ENCODE data around the gene DPF1.
A peak's percentile ranks its signal among the peaks of the same experiment; 100 is the strongest.

Gene DPF1

DNA sequence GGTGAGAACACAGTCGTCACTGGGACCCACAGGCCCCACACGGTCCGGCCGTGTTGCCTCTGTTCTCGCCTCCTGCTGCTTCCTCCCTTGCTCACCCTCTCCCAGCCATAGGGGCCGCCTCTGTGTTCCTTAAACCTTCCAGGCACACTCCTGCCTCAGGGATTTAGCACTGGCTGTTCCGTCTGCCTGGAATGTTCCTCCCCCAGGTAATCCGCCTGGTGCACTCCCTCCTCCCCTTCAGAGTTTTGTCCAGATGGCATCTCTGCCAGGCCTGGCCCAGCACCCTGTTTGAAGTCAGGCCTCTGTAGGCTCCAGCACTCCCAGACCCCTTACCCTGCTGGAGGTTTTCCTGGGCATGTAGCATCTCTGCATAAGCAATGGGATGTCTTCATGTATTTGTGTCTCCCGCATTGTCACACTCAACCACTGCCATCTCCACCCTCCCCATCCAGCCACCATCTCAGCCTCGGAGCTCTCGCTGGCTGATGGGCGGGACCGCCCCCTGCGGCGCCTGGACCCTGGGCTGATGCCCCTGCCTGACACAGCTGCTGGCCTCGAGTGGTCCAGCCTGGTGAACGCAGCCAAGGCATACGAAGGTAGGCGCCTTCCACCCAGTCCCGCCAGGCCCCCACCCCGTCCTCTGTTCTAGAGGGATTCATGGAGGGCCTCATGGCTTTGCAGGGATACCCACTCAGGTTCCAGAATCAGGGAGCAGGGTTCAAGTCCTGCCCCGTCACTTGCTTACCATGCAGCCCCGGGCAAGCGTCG lies 25.9 kb downstream of the DPF1 start:
- DNase-seq (ENCODE audit: low spot score) = no peak

DNA sequence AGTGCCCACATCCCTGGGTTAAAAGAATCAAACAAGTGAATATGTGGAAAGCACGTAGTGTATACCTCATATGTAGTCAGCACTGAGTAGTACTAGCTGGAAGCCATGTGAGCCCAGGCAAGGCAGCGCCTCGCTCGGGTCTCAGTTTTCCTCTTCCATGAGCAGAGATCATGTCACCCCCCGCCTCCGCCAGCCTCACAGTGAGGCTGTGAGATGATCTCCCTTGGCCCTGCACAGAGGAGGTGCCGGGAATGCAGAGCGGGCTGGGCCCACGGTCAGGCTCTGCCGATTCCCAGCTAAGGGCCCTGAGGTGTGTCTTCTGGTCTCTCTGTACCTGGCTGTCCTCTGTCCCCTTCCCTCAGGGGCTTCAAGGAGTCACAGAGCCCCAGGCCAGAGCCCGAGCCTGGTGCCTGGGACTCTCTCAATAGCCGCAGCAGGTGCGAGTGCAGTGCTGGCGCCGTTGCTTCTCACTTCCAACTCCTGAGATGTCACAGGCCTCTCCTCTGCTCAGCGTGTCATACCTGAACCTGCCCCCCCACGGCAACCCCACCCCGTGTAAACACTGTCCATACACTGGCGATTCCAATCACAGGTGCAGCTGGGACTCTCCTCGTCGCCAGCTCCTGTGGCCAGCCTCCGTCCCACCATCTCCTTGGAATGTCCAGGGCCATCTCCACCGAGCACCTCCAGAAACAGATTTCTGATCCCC lies 26.9 kb downstream of the DPF1 start:
- DNase-seq (ENCODE audit: low spot score) = no peak

DNA sequence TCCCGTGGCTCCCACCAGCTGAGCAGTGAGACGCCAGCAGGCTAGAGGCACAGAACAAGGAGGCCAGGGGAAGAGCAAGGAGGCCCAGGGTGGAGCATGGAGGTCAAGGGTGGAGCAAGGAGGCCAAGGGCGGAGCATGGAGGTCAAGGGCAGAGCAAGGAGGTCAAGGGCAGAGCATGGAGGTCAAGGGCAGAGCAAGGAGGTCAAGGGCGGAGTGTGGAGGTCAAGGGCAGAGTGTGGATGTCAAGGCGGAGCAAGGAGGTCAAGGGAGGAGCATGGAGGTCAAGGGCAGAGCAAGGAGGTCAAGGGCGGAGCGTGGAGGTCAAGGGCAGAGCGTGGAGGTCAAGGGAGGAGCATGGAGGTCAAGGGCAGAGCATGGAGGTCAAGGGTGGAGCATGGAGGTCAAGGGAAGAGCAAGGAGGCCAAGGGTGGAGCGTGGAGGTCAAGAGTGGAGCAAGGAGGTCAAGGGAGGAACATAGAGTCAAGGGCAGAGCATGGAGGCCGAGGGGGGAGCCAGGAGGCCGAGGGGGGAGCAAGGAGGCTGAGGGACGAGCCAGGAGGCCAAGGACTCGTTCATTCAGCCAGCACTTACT lies 27.7 kb downstream of the DPF1 start:
- no peak for DNase-seq (ENCODE audit: low spot score)

DNA sequence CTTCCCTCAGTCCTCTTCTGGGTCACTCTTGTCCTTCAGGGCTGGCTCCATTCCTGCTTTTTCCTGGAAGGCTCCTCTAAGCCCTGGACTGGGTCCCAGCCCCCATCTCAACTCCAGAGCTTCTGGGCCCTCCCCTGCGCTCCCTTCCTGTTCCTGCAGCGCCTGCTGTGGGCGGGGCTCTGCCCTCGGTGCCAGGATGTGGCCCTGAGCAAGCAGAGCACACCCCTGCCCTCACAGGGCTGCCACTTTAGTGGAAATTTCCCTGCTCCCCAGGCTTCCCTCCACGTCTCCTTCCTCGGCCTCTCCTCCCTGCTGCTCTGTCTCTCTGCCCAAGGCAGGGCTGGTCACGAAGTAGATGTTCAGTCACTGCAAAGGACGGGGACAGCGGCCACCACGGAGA lies 28.8 kb downstream of the DPF1 start:
- DNase-seq (ENCODE audit: low spot score) = no peak

DNA sequence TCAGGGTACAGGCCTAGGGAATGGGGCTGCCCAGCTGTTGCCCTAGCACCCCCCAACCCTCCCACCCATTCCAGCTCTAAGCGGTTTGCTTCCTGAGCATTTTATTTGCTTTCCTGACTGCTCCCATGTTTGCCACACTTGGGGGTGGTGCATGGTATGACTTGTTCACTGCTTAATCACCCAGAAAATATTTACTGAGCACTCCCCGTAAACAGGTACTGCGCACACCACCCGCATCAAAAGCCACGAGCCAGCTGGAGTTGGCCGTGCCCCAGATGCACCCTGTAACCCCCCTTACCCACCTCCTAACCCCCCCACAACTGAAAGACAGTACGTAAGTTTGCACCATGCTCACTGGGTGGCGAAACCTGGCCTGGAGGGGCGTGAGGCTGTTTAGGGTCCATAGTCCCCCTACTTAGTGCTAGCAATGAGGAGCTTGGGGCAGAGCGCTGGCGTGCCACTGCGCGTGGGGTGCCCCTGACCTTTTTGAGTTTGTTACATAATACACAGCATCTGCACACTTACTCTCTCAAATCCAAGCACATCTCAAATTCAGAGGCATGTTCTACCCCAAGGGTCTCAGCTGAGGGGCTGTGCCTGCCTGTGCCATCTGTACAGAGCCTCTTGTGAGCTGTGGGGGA lies 29.8 kb downstream of the DPF1 start:
- no peak for DNase-seq (ENCODE audit: low spot score)

DNA sequence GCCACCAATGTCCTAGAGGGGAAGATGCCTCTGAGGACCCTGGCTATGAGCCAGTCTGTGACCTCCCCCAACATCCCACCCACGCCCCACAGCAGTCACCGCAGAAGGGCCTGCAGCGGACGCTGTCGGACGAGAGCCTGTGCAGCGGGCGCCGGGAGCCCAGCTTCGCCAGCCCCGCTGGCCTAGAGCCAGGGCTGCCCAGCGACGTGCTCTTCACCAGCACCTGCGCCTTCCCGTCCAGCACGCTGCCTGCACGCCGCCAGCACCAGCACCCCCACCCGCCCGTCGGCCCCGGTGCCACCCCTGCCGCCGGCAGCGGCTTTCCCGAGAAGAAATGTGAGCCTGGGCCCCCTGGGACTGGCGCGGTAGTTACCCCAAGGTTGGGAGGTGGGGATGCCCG lies 30.6 kb downstream of the DPF1 start:
- DNase-seq (ENCODE audit: low spot score) = no peak

DNA sequence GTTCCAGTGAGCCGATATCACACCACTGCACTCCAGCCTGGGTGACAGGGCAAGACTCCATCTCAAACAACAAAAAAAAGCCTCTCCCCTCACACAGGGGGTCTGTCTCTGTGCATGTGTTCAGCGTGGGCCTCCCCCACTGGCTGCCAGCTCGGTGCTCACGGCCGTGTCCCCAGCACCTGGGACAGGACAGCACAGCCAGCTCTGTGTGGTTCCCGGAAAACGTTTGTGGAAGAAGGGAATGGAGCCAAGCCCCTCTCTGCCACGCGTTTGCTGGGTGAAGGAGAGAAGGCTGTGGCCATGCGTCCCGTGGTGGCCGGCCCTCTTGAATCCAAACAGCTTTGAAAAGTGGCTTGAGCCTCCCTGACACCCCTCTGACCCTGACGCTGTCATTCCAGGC lies 32.3 kb downstream of the DPF1 start:
- DNase-seq (ENCODE audit: low spot score) = no peak

DNA sequence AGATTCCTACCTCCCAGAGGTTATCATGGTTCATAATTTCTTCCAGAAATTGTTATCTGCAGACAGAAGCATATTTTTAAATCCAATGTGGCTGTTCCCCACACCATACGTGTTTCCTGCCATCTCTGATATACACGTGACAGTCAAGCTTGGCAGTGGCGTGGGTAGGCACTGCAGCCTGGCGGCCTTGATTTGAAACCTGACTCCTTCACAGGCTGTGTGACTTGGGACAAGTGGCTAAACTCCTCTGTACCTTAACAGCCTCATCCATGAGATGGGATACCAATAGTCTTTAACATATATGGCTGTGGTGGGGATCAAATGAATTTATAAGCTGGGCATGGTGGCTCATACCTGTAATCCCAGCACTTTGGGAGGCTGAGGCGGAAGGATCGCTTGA lies 33.2 kb downstream of the DPF1 start:
- DNase-seq (ENCODE audit: low spot score) = no peak

DNA sequence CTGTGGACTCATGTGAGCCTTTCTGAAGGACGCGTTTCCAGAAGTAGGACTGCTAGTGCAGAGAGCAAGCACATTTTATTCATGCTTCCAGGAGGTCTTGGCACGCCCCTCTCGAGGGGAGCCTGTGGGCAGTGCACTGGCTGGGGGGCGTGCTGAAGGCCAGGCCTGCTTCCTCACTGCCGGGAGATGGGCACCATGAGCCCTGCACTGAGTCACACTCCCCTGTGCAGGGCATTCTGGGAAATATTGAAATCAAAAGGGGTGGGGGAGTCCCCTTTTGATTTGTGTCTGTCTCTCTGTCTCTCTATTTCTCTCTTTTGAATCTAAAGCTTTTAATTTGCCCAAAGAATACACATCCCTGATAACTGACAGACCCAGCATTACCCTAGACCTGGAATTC lies 34.0 kb downstream of the DPF1 start:
- no peak for DNase-seq (ENCODE audit: low spot score)

DNA sequence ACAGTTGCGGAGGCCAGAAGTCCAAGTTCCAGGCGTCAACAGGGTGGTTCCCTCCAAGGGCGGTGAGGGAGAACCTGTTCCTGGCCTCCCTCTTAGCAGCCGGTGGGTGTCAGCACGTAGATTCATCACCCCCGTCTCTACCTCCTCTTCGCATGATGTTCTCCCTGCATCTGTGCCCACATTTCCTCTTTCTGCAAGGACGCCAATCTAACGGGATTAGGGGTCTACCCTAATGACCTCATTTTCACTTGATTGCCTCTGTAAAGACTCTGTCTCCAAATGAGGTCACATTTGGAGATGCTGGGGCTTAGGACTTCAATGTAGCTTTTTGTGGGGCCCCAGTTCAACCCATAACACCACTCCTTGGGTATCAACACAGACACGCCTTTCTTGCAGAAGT lies 38.5 kb downstream of the DPF1 start:
- no peak for DNase-seq (ENCODE audit: low spot score)

DNA sequence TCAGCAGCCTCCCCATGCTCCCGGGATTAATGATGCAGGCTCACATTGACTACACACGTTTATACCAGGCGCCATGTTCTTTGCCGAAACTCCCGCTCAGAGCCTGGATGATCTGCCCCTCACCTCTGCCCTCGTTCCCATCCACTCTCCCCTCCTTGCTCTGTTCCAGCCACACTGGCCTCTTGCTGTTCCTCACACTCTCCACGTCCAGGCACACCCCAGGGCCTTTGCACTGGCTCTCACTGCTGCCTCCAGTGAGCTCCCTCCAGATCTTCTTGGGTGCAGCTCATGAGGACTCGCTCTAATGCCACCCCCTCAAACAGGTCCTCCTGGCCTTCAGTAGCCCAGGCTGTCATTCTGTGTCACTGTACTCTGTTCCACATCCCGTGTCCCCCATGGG lies 39.2 kb downstream of the DPF1 start:
- DNase-seq (ENCODE audit: low spot score) = no peak

DNA sequence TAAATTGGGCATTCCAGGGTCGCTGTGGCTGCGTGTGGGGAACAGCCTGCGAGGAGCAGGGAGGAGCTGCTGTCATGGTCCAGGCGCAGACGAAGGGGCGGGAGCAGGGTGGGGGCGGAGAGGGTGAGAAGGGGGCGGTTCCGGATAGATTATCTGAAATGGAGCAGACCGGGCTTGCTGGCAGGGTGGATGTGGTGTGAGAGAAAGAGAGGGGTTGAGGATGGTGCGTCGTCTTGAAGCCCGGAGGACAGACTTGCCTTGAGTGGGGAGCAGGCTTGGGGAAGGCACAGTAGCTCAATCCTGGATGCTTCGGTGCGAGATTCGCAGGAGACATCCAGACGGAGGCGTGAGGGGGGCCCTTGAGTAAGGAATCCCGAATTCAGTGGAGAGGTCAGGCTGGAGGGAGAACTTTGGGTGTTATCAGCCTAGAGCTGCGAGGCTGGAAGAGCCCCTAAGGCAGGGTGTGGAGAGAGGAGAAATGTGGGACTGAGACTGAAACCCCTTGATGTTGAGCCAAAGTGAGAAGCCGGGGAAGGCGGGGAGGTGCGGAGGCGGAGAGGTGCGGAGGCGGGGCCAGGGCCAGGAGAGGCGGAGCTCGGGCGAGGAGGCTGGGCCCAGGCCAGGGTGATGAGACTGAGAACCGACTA lies 40.6 kb downstream of the DPF1 start:
- no peak for DNase-seq (ENCODE audit: low spot score)

DNA sequence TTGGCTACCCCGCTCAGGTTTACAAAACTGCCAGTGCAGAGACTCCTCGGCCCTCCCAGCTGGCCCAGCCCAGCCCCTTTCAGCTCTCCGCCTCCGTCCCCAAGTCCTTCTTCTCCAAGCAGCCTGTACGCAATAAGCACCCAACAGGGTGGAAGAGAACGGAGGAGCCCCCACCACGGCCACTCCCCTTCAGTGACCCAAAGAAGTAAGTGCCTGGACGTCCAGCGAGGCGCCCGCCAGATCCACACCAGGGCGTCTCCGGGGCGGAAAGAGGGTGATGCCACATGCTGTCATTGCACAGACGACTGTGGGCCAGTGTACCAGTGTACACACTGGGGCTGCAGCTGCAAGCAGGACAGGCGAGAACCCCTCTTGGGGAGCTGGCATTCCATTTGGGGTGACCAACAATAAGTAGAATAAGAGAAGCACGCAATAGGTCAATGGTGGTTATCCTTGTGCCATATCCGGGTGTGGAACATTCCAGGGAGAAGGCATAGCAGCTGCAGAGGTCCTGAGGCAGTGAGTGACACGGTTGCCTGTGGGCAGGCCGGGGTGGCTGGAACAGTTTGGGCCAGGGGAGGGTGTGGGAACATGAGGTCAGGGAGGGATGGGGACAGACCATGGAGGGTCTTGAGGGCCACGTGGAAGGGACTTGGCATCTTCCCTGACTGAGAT lies 41.3 kb downstream of the DPF1 start:
- DNase-seq (ENCODE audit: low spot score) = no peak

DNA sequence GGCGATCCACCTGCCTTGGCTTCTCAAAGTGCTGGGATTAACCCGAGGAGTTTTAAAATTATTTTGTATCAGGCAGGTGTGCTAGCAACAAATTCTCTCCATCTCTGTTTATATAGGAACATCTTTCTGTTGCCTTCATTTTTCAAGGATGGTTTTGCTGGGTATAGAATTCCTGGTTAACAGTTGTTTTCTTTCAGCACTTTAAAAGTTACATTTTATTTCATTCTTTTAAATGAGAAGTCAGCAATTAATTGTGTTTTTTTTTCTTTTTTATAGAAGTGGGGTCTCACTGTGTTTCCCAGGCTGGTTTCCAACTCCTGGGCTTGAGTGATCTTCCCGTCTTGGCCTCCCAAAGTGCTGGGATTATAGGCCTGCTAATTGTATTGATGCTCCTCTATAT lies 44.0 kb downstream of the DPF1 start:
- DNase-seq (ENCODE audit: low spot score) = no peak

DNA sequence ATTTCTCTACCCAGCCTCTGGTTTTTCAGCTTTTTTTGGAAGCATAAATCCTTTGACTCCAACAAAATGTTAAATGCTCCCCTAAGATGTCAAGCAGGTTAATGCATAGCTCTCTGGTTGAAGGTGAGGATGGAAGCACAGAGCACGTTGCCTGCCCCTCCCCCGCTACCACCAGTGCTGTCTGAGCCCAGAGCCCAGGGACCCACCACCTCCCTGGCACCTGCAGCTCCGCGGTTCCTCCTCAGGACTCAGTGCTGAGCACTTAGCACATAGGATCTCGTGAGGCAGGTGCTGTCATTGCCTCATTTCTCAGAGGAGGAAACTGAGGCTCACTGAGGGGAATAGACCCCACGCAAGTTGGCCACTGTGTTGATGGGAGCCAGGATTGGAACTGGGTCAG lies 48.6 kb downstream of the DPF1 start:
- DNase-seq (ENCODE audit: low spot score) = no peak

DNA sequence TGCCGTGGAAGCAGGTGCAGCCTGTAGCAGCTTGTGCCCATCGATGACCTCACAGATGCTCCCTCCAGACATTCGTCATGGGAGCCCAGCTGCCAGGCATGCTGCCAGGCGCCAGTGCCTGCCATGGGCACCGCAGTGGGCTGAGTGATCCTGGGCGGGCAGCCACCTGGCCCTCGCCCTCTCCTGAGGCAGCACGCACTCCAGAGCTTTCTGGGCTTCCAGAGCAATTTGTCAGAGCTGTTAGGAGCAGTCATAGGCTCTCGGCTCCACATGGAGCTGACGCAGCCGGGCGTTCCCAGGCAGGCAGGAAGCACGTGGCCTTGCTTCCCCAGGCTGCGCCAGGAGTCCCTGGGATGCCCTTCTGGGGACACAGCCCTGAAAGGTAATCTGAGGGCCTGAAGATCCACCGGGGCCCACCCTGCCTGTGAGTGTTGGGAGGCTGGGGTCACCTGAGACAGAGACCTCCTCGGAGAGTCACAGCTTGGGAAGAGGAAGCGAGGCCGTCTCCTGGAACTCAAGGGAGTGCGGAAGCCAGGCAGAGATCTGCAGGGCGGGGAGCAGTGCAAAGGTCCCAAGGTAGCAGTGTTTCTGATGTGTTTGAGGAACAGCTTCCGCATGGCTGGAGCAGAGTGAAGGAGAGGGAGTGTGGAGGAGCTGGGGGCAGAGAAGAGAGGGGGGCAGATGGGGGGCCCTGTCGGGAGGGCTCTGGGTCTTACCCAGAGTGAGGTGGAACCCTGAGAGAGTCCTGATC lies 50.6 kb downstream of the DPF1 start:
- DNase-seq (ENCODE audit: low spot score) = peak; percentile 48

DNA sequence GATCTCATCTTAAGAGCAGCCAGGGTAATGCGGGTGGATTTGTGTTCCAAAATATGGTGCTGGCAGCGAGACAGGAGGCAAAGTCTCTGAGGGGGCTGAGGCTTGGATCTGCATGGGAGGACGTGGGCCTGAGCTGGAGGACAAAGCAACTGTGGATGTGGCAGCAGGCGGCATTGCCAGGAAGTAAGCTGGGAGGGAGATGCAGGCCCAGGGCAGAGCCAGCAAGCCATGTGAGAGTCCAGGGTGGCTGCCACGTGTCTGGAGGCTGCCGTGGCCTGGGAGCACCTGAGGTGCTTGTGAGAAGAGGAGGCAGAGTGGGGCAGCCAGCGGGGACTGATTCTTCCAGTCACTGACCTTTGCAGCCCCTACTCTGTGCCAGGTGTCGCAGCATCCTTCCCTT lies 52.0 kb downstream of the DPF1 start:
- DNase-seq (ENCODE audit: low spot score) = no peak

DNA sequence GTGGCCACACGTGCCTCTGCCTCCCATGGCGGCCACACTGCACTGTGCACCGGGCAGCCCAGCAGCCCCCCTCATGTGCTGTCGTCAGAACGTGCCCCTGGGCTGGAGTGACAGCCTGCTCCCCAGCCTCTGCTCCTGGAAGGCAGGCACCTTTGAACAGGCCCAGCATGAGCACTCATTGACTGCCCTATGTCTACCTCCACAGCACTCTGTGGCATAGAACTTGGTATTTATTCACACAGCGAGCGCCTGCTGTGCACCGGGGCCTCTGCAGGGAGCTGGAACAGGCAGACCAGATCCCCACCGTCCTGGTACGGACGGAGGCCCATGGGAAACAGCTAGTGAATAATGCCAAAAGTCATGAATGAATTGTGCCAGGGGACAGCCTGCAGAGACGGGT lies 53.7 kb downstream of the DPF1 start:
- DNase-seq (ENCODE audit: low spot score) = no peak

DNA sequence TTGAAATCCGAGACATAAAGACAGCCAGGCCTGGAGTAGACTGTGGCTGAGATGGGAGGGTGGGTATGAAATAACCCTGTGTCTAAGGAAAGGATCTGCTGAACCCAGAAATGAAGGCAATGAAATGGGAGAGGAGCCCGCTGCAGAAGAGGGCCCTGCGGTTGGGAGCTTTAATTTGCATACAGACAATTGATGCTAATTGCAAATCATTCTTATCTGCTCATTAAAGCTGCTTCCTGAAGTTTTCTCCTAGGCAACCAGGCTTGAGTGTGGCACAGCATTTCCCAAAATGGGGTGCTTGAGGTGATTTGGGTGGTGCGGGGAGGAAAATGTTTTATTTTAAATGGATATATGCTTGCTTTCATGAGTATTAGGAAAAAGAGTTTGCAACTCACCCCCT lies 55.4 kb downstream of the DPF1 start:
- no peak for DNase-seq (ENCODE audit: low spot score)

DNA sequence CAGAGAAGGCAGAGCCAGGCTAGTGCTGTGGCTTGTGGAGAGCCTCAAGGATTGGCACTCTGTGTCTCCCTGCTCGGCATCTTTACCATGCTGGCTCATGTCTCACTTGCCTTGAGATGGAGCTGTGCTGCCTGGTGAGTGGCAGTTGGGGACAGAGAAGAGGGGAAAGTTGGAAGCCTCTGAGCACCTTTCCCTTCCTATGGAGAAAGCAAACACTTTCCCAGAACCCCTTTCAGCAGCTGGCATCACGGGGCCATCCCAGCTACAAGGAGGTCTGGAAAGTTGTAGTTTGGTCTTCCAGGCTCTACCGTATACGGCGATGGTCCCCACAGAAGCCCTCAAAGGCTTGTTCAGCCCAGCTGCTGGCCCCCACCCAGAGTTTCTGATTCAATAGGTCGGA lies 58.7 kb downstream of the DPF1 start:
- DNase-seq (ENCODE audit: low spot score) = no peak

DNA sequence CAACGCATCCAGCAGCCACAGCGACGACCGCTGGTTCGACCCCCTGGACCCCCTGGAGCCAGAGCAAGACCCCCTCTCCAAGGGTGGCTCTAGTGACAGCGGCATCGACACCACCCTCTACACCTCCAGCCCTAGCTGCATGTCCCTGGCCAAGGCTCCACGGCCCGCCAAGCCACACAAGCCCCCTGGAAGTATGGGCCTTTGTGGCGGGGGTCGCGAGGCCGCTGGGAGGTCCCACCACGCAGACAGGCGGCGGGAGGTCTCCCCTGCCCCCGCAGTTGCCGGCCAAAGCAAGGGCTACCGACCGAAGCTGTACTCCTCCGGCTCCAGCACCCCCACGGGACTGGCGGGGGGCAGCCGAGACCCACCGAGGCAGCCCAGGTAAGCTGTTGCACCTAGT lies 59.5 kb downstream of the DPF1 start:
- no peak for DNase-seq (ENCODE audit: low spot score)
